Astrocyte (in vitro differentiated cells and primary cell): ENCODE measurements around the gene MAVS.

Source experiments
- EZH2 ChIP-seq: IDR thresholded peaks from 2 replicates; pipeline ENCODE4 v1.6.1; 2012; ENCODE audit warnings: mild to moderate bottlenecking, low read length, inconsistent platforms; ENCODE audit not compliant: insufficient read depth
- TF ChIP-seq, protein P1 (sequence below): IDR thresholded peaks from 2 replicates; pipeline ENCODE4 v1.5.1; 2011; ENCODE audit warnings: low read depth, mild to moderate bottlenecking, inconsistent platforms, low read length, moderate library complexity; ENCODE audit not compliant: insufficient read depth

DNA sequence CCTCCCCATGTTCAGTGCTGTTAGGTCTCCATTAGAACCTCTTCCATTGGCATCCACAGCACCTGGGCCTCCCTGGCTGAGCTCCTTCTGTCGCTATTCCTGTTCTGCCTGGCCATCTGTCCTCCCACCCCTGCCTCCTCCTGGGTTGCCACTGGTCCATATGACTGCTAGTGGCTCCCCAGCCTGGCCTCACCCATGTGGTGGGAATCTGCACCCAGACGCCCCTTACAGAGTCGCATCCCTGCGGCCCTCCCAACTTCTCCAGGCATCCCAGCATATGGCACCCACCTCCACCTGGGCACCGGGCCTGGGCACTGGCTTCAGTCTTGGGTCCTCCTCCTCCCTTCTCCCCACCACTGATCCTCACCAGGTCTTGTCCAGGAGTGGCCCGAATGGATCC lies 42.8 kb upstream of the MAVS start:
- TF ChIP-seq, protein P1, sequence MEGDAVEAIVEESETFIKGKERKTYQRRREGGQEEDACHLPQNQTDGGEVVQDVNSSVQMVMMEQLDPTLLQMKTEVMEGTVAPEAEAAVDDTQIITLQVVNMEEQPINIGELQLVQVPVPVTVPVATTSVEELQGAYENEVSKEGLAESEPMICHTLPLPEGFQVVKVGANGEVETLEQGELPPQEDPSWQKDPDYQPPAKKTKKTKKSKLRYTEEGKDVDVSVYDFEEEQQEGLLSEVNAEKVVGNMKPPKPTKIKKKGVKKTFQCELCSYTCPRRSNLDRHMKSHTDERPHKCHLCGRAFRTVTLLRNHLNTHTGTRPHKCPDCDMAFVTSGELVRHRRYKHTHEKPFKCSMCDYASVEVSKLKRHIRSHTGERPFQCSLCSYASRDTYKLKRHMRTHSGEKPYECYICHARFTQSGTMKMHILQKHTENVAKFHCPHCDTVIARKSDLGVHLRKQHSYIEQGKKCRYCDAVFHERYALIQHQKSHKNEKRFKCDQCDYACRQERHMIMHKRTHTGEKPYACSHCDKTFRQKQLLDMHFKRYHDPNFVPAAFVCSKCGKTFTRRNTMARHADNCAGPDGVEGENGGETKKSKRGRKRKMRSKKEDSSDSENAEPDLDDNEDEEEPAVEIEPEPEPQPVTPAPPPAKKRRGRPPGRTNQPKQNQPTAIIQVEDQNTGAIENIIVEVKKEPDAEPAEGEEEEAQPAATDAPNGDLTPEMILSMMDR: no peak
- no peak for TF ChIP-seq EZH2
